IPS-15b (cell line): ENCODE measurements around the gene RPS6KA1.

ENCODE experiments used
- H3K27me3 ChIP-seq: one replicate; pipeline ENCODE4 v1.6.1; 2013; ENCODE audit warnings: low read length; ENCODE audit not compliant: control insufficient read depth, insufficient read depth
- H3K36me3 ChIP-seq: one replicate; pipeline ENCODE4 v1.6.1; 2013; ENCODE audit warnings: low read length; ENCODE audit not compliant: control insufficient read depth, insufficient read depth
- H3K4me1 ChIP-seq: one replicate; pipeline ENCODE4 v1.6.1; 2013; ENCODE audit warnings: mild to moderate bottlenecking, low read length; ENCODE audit not compliant: control insufficient read depth, insufficient read depth
- H3K4me3 ChIP-seq: one replicate; pipeline ENCODE4 v1.5.1; 2013; ENCODE audit warnings: low read depth, low read length
- H3K9ac ChIP-seq: one replicate; pipeline ENCODE4 v1.6.1; 2013; ENCODE audit warnings: low read depth, mild to moderate bottlenecking, low read length
- H3K9me3 ChIP-seq: one replicate; pipeline ENCODE4 v1.6.1; 2013; ENCODE audit warnings: mild to moderate bottlenecking, low read length; ENCODE audit not compliant: control insufficient read depth, insufficient read depth

Gene RPS6KA1

DNA sequence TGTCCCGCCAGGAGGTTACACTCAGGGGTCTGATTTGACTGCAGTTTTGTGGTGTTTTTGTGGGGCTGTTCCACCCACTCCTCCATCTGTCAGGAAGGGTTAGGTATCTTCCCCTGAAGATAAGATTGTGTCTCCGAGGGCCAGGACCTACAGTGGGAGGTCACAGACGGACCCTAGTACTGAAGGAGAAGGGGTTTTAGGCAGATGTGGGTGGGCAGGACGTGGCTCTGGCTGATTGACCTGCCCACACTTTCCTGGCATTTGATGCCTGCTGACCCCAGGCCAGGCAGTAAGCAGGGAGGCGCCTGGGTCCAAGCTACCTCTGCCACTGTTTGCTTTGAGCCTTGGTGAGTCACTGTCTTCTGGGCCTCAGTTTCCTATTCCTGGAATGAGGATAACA, 13.9 kb downstream of the RPS6KA1 start:
- H3K9me3 ChIP-seq, result no peaks in the 10 kb centered on the region
- no peaks in the 10 kb centered on the region for H3K4me1 ChIP-seq
- no peaks in the 10 kb centered on the region for H3K27me3 ChIP-seq
- no peak overlapping the region for H3K9ac ChIP-seq
- no peak overlapping the region for H3K4me3 ChIP-seq
- H3K36me3 ChIP-seq, result peaks cover 13% of the 10 kb centered on the region

DNA sequence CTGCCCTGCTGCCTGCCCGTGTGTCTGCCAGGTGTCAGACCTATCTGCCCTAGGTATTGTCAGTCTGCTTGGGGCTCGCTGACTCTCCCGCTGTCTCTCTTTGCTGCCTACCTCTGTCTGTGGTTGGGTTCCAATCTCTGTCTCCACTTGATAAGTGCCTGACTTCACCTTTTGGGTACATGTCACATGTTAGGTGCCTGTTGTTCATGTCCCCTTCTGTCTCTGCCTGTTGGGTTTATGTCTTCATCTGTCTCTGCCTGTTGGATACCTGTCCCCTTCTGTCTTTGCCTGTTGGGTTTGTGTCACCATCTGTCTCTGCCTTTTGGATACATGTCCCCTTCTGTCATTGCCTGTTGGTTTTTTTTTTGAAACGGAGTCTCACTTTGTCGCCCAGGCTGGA, 14.6 kb downstream of the RPS6KA1 start:
- no peaks in the 10 kb centered on the region for H3K9me3 ChIP-seq
- peaks cover 16% of the 10 kb centered on the region for H3K36me3 ChIP-seq
- H3K4me1 ChIP-seq, result no peaks in the 10 kb centered on the region
- H3K9ac ChIP-seq, result no peak overlapping the region
- no peak overlapping the region for H3K4me3 ChIP-seq
- no peaks in the 10 kb centered on the region for H3K27me3 ChIP-seq

DNA sequence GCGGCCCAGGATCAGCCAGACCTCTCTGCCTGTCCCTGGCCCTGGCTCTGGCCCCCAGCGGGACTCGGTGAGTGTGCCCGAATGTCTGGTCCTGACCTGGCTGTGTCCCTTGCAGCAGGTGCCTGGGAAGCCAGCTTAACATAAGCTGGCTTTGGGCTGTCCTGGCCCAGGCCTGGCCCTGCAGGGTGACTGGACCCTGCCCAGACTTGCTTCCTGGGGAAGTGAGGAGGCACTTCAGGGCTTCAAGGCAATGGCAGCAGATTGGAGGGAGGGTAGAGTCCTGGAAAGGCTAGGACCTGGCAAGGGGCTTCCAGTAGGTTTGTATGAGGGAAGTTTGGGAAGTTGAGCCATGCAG, 16.4 kb downstream of the RPS6KA1 start:
- no peaks in the 10 kb centered on the region for H3K9me3 ChIP-seq
- peaks cover 15% of the 10 kb centered on the region for H3K36me3 ChIP-seq
- no peaks in the 10 kb centered on the region for H3K4me1 ChIP-seq
- no peak overlapping the region for H3K9ac ChIP-seq
- no peaks in the 10 kb centered on the region for H3K27me3 ChIP-seq
- no peak overlapping the region for H3K4me3 ChIP-seq

DNA sequence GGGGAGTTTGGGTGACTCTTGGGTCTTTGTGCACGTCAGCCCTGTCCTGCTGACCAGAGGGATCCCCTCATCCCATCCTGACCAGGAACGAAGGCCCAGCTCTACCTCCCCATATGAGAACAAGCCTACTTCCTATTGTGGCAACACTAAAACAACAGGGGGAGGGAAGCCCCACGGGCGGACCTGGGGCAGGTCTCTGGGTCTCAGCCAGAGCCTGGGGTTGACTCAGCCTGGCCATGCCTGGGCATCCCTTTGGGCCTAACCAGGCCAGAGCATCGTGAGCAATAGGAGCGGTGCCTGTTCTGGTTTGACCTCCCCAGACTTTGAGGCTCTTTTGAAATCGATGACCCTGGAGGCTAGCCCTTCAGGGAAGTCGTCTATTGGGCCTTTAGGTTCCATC, 16.8 kb downstream of the RPS6KA1 start:
- peaks cover 18% of the 10 kb centered on the region for H3K36me3 ChIP-seq
- no peak overlapping the region for H3K9ac ChIP-seq
- no peaks in the 10 kb centered on the region for H3K4me1 ChIP-seq
- H3K27me3 ChIP-seq, result no peaks in the 10 kb centered on the region
- no peaks in the 10 kb centered on the region for H3K9me3 ChIP-seq
- no peak overlapping the region for H3K4me3 ChIP-seq

DNA sequence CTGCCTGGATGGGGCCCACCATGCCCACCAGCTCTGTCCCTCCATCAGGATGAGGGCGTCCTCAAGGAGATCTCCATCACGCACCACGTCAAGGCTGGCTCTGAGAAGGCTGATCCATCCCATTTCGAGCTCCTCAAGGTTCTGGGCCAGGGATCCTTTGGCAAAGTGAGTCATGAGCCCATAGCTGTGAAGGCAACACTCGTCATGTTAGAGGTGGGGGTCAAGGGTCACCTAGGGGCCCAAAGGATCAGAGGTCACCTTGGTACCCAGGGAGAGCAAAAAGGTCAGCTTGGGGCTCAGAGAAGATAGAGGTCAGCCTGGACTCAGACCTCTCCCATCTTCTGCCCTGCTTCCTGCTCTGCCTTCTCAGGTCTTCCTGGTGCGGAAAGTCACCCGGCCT, 17.3 kb downstream of the RPS6KA1 start:
- H3K27me3 ChIP-seq, result no peaks in the 10 kb centered on the region
- H3K4me3 ChIP-seq, result no peak overlapping the region
- no peaks in the 10 kb centered on the region for H3K4me1 ChIP-seq
- H3K9ac ChIP-seq, result no peak overlapping the region
- no peaks in the 10 kb centered on the region for H3K9me3 ChIP-seq
- peaks cover 23% of the 10 kb centered on the region for H3K36me3 ChIP-seq

DNA sequence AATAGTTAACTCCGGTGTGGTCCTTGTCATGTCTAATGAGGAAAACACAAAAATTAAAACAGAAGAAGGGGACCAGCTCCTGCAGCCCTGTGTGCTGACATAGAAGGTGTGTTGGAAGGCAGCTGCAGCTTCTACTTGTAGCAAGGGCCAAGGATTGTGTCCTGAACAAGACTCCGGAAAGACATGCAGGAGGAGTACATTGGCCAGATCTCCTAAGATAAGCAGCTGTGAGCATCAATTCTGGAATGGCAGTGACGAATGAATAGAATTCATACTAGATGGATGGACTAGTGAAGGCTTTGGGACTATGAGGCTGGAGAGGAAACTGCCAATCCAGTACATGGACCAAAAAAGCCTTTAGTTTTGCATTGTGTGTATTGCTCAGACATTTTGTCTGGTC, 19.3 kb downstream of the RPS6KA1 start:
- Histone ChIP-seq H3K4me1 (no peaks in the 10 kb centered on the region), H3K36me3 (peaks cover 35% of the 10 kb centered on the region), H3K9me3 (no peaks in the 10 kb centered on the region), H3K4me3 (no peak overlapping the region), H3K9ac (no peak overlapping the region), H3K27me3 (no peaks in the 10 kb centered on the region)

DNA sequence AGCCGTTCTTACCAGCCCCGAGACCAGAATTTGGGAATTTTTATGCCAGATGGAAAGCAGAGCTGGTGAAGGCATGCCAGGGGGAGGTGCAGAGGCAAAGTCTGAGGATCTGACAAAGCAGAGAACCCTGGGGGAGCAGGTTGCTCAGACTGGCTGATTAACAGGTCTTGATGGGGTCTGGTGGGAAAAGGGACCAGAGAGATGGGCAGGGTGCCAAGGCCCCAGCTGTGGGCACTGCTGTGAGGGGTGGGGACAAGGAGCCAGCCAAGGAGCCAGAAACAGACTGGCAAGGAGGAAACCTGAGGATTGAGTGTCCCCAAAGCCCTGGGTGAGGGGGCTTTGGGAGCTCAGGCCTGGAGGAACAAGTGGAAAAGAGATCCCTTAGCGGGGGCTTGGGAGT, 21.4 kb downstream of the RPS6KA1 start:
- Histone ChIP-seq H3K4me1 (no peaks in the 10 kb centered on the region), H3K4me3 (no peak overlapping the region), H3K9ac (no peak overlapping the region), H3K36me3 (peaks cover 48% of the 10 kb centered on the region), H3K27me3 (no peaks in the 10 kb centered on the region), H3K9me3 (no peaks in the 10 kb centered on the region)

DNA sequence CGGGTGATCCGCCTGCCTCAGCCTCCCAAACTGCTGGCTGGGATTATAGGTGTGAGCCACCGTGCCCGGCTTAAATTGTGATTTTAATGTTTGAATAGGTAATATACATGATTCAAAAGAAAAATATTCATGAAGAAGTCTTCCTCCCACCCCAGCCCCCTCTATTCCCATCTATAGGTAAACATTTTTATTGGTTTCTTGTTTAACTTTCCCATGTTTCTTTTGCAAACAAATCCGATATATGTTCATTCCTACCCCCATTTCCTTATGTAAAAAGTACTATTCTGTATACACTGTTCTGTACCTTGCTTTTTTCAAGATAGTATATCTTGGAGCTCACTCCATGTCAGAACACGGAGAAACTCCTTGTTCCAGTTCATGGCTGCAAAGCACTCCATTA, 23.2 kb downstream of the RPS6KA1 start:
- no peak overlapping the region for H3K4me3 ChIP-seq
- peaks cover 50% of the 10 kb centered on the region for H3K36me3 ChIP-seq
- no peak overlapping the region for H3K9ac ChIP-seq
- H3K9me3 ChIP-seq, result no peaks in the 10 kb centered on the region
- no peaks in the 10 kb centered on the region for H3K4me1 ChIP-seq
- no peaks in the 10 kb centered on the region for H3K27me3 ChIP-seq

DNA sequence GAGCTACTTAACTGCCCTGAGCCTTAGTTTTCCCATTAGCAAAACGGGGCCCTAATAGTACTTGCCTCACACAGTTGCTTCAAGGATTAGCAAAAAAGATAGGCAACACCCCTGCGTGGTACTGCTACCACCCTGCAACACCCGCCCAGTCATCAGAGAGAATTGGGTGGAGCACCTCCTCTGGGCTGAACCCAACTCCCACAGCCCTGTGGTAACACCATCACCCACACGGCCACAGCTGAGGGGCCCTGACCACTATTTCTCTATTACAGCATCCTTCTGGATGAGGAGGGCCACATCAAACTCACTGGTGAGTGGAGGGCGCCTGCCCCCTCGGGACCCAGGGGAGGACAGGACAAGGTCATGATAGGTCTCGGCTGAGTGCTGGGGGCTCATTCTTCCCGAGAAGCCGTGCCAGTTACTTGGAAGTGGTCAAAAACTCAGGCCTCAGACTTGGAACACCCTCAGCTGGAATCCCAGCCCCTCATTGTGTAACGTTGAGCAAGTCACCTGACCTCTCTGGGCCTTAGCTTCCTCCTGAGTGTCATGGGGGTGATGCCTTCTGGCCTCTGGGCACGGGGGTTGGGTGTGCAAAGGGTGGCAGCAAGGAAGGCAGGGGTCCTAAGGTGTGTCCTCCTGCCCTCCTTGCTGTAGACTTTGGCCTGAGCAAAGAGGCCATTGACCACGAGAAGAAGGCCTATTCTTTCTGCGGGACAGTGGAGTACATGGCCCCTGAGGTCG, 24.6 kb downstream of the RPS6KA1 start:
- H3K9ac ChIP-seq, result no peak overlapping the region
- H3K9me3 ChIP-seq, result no peaks in the 10 kb centered on the region
- H3K27me3 ChIP-seq, result no peaks in the 10 kb centered on the region
- H3K4me3 ChIP-seq, result no peak overlapping the region
- no peaks in the 10 kb centered on the region for H3K4me1 ChIP-seq
- peaks cover 55% of the 10 kb centered on the region for H3K36me3 ChIP-seq

DNA sequence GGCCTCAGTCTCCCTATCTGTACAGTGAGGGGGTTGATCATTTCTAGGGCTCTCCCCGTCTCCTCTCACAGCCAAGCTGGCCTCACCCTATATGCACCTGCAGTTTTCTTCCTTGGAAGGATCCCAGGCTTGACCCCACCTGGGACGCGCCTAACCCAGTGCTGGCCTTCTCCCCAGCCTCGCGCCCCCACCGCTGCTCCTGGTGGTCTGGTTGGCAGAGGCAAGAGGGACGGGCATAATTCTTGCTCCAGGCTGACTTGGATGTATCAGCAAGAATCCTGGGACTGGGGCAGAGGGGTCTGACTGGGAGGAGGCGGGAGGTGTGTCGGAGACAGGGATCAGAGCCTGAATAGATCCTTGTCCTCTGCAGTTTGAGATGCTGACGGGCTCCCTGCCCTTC, 25.2 kb downstream of the RPS6KA1 start:
- Histone ChIP-seq H3K9ac (no peak overlapping the region), H3K4me3 (no peak overlapping the region), H3K4me1 (no peaks in the 10 kb centered on the region), H3K27me3 (no peaks in the 10 kb centered on the region), H3K36me3 (peaks cover 57% of the 10 kb centered on the region), H3K9me3 (no peaks in the 10 kb centered on the region)

DNA sequence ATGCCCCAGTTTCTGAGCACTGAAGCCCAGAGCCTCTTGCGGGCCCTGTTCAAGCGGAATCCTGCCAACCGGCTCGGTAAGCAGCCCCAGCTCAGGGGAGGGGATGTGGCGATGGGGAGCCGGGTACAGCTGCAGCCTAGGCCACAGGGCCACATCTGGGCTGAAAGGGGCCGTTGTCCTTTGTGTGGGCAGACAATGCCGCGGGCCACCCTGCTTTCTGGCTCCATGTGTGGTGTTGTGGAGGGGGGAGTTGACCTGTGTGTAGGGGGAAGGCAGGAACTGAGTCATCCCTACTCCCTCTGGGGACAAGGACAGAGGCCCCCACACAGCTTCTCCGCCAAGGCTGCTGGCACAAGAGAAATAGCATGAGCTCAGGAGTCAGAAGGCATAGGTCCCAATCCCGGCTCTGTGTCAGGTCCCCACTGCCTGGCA, 26.0 kb downstream of the RPS6KA1 start:
- H3K9ac ChIP-seq, result no peak overlapping the region
- no peaks in the 10 kb centered on the region for H3K9me3 ChIP-seq
- no peaks in the 10 kb centered on the region for H3K4me1 ChIP-seq
- H3K27me3 ChIP-seq, result no peaks in the 10 kb centered on the region
- peaks cover 65% of the 10 kb centered on the region for H3K36me3 ChIP-seq
- H3K4me3 ChIP-seq, result no peak overlapping the region

DNA sequence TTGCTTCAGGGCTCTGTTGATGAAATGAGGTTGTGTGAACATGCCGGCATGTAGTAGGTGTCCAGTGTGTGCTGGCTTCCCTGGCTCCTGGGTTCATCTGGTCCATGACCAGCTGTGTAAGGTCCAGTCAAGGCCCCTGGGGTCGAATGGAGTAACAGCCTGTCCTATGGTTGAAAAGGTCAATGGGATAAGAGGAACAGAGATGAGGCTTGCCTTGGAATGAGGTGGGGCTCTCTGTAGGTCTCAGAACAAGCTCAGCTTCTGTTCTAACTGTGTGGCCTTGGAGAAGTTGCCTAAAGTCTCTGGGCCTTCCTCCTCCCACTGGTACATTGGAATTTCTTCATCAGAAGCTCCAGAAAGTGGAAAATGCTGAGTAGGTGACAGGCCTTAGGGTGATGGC, 26.6 kb downstream of the RPS6KA1 start:
- peaks cover 67% of the 10 kb centered on the region for H3K36me3 ChIP-seq
- H3K9me3 ChIP-seq, result no peaks in the 10 kb centered on the region
- H3K4me3 ChIP-seq, result no peak overlapping the region
- H3K9ac ChIP-seq, result no peak overlapping the region
- H3K4me1 ChIP-seq, result no peaks in the 10 kb centered on the region
- H3K27me3 ChIP-seq, result no peaks in the 10 kb centered on the region
